Dermis microvascular lymphatic vessel endothelial cell (primary cell): ENCODE data around the gene CDK5. TPM values are rescaled to one million over a fixed set of nuclear protein-coding genes. Genes with fewer than 3 reads are reported as not detected.

ENCODE experiments used
- DNase-seq, 2 donors: peaks; one replicate each; pipeline versions ENCODE4 v3.0.0 to v3.0.0-alpha.2; 2010; ENCODE audit warnings: low read depth in 2 of 2
- total RNA-seq: library from RNA; depleted of rRNA; stranded (reverse); fragments of >200 nt; gene quantifications from 2 replicates; pipeline ENCODE4 v1.2.1, GENCODE V29; 2014

The CDK5 gene
- total RNA-seq, 1 donor from 2014 or later: 17.3 TPM

DNA sequence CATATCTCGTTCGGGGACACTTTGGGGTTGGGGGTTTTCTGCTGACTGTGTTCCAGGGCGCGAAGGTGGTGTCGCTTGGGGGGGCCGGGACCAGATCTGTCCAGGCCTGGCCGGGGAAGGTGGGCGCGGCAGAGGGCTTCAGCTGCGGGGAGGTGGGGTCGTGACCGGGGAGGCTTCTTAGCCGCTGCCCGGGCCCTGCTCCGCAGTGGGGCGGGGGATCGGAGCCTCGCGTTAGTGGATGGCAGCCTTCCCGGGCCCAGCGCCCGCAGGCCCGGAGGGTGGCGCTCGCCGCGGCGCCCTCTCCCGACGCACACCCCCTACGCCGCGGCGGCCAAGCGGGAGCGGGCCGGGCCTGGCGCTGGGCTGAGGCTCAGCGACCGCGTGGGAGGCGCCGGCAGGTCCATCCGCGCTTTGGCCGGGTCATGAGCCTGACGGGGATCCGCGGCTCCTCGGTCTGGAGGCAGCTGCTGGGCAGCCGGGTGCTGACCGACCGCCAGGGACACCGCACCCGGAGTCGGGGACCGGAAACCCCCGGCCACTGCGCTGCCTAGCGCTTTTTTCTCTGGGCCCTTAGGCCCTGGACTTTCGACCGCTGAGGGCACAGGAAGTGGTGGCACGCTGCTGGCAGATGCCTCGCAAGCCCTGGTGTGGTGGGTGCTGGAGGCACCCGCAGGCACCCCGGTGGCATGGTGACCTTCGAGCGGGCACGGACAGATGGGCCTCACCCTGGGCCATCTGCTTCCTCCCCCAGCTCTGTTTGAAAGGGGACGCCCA lies 29.7 kb upstream of the CDK5 start:
- DNase-seq: peak in 1 of 2 donors; percentile 58

GRCh38 chr7:151086802-151087244 lies 29.1 kb upstream of the CDK5 start:
- peak in 1 of 2 donors; percentile 41 for DNase-seq

- DNase-seq: peak; percentile 42 to 88
Observed at GRCh38 chr7:151085691-151086620, 28.3 kb upstream of the CDK5 start, which contains the start of gene AGAP3. Gene AGAP3, plus strand, starts transcription at chr7:151086475. Its CDS starts 267 bp downstream, at chr7:151086742.

GRCh38 chr7:151085329-151085690 lies 27.6 kb upstream of the CDK5 start:
- DNase-seq: peak; percentile 50 to 58

GRCh38 chr7:151083824-151084160 lies 26.1 kb upstream of the CDK5 start:
- DNase-seq: no peak

- DNase-seq: peak in 1 of 2 donors; percentile 70
Observed at GRCh38 chr7:151083071-151083823, 25.6 kb upstream of the CDK5 start, which contains the start of gene TMUB1. Gene TMUB1, minus strand, starts transcription at chr7:151083493. Its CDS starts 930 bp downstream, at chr7:151082563.

GRCh38 chr7:151082141-151083070 lies 24.7 kb upstream of the CDK5 start:
- DNase-seq: no peak

GRCh38 chr7:151081170-151082101 lies 23.7 kb upstream of the CDK5 start:
- peak in 1 of 2 donors; percentile 35 for DNase-seq

DNA sequence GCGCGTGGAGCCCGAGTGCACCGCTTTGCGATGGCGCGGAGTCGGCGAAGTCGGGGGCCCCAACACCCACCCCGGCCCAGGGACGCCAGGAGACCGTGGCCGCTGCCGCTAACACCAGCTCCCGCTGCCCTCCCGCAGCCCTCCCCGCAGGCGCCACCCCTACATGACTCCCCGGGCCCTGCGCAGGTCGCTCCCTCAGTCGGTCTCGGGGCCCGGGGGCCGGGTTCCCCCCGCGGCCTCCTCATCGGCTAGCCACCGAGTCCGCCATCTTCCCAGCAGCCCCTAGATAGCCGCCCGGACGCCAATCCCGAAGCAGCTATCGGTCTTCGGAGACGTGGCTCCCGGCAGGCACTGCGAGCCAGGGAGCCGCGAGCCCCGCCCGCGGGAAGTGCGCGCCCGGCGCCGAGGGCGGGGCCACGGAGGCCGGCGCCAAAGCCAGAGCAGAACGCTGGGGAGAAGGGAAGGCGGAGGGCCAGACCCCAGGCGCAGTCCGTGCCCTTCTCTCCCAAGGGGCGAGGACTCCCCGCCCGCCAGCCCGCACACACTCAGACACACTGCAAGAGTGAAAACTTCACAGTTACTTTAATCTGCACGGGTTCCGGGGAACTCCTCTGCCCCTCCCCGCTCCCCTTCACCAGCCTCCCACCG lies 22.9 kb upstream of the CDK5 start, which contains the start of gene FASTK:
TSS of gene FASTK (minus strand) at position 288 of the 648 bp plus-strand sequence. CDS start at position 245, 43 bp downstream.
- DNase-seq: peak; percentile 57 to 93

GRCh38 chr7:151080067-151080521 lies 22.4 kb upstream of the CDK5 start:
- DNase-seq: peak in 1 of 2 donors; percentile 47

GRCh38 chr7:151079199-151079910 lies 21.7 kb upstream of the CDK5 start:
- no peak for DNase-seq

- DNase-seq: no peak
Observed at GRCh38 chr7:151078233-151079040, 20.7 kb upstream of the CDK5 start.

- DNase-seq: no peak
Observed at GRCh38 chr7:151077705-151078232, 20.1 kb upstream of the CDK5 start.

GRCh38 chr7:151076863-151077704 lies 19.4 kb upstream of the CDK5 start:
- peak in 1 of 2 donors; percentile 22 for DNase-seq

DNA sequence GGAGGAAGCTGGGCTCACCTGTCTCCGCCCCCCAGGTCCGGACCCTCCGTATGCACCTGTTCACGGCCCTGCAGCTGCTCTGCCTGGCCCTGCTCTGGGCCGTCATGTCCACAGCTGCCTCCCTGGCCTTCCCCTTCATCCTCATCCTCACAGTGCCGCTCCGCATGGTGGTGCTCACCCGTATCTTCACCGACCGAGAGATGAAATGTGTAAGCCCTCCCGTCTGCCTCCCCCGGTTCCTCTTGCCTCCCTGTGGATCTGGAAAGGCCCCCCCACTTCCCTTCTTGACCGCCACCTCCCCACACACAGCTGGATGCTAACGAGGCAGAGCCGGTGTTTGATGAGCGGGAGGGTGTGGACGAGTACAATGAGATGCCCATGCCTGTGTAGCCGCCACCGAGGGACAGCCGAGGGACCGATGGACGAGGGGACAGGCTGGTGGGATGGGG lies 18.3 kb upstream of the CDK5 start:
- DNase-seq: no peak

- no peak for DNase-seq
Observed at GRCh38 chr7:151075662-151075971, 17.9 kb upstream of the CDK5 start.
